ENCODE measurements around the gene JCAD.

Gene JCAD

GRCh38 chr10:30036811-30037210 is 22.6 kb downstream of the JCAD start:
- no peak for DNase-seq (ENCODE audit: low read depth in 1 of 2, low spot score in 1 of 2)
- Histone ChIP-seq H3K4me3 (replicated peaks; ENCODE audit: insufficient read depth, low read length) (no peak overlapping the region), H3K27me3 (ENCODE audit: insufficient read depth, poor library complexity, severe bottlenecking) (no peaks in the 10 kb centered on the region), H3K27ac (replicated peaks) (no peak overlapping the region)
- TF ChIP-seq REST (IDR thresholded peaks at IDR 0.05; ENCODE audit: insufficient replicate concordance, low read depth) (no peak), CTCF (IDR thresholded peaks at IDR 0.05; ENCODE audit: insufficient read depth, low read length) (no peak), POLR2AphosphoS5 (IDR thresholded peaks at IDR 0.05; ENCODE audit: low read depth) (no peak), GABPA (IDR thresholded peaks at IDR 0.05; ENCODE audit: low read depth) (no peak), SPI1 (IDR thresholded peaks at IDR 0.05; ENCODE audit: borderline replicate concordance, low read depth) (no peak)

- no peak for DNase-seq (ENCODE audit: low read depth in 1 of 2, low spot score in 1 of 2)
- no peak overlapping the region for H3K4me3 ChIP-seq (replicated peaks; ENCODE audit: insufficient read depth, low read length)
- TF ChIP-seq POLR2AphosphoS5 (IDR thresholded peaks at IDR 0.05; ENCODE audit: low read depth), result no peak
- no peak for TF ChIP-seq GABPA (IDR thresholded peaks at IDR 0.05; ENCODE audit: low read depth)
- TF ChIP-seq REST (IDR thresholded peaks at IDR 0.05; ENCODE audit: insufficient replicate concordance, low read depth), result no peak
- TF ChIP-seq SPI1 (IDR thresholded peaks at IDR 0.05; ENCODE audit: borderline replicate concordance, low read depth), result no peak
- no peak for TF ChIP-seq CTCF (IDR thresholded peaks at IDR 0.05; ENCODE audit: insufficient read depth, low read length)
- no peaks in the 10 kb centered on the region for H3K27me3 ChIP-seq (ENCODE audit: insufficient read depth, poor library complexity, severe bottlenecking)
- H3K27ac ChIP-seq (replicated peaks), result no peak overlapping the region
Measured at GRCh38 chr10:30036341-30036740, 23.0 kb downstream of the JCAD start.

- Histone ChIP-seq H3K4me3 (replicated peaks; ENCODE audit: insufficient read depth, low read length) (no peak overlapping the region), H3K27ac (replicated peaks) (no peak overlapping the region), H3K27me3 (ENCODE audit: insufficient read depth, poor library complexity, severe bottlenecking) (no peaks in the 10 kb centered on the region)
- TF ChIP-seq CTCF (IDR thresholded peaks at IDR 0.05; ENCODE audit: insufficient read depth, low read length) (no peak), POLR2AphosphoS5 (IDR thresholded peaks at IDR 0.05; ENCODE audit: low read depth) (no peak), SPI1 (IDR thresholded peaks at IDR 0.05; ENCODE audit: borderline replicate concordance, low read depth) (no peak), GABPA (IDR thresholded peaks at IDR 0.05; ENCODE audit: low read depth) (no peak)
- DNase-seq (ENCODE audit: low read depth in 1 of 2, low spot score in 1 of 2), result no peak
Measured at GRCh38 chr10:30034433-30035137, 24.8 kb downstream of the JCAD start.

GRCh38 chr10:30032125-30032524 is 27.3 kb downstream of the JCAD start:
- DNase-seq (ENCODE audit: low read depth in 1 of 2, low spot score in 1 of 2), result no peak
- no peak for TF ChIP-seq SPI1 (IDR thresholded peaks at IDR 0.05; ENCODE audit: borderline replicate concordance, low read depth)
- TF ChIP-seq CTCF (IDR thresholded peaks at IDR 0.05; ENCODE audit: insufficient read depth, low read length), result no peak
- no peak for TF ChIP-seq REST (IDR thresholded peaks at IDR 0.05; ENCODE audit: insufficient replicate concordance, low read depth)
- no peak for TF ChIP-seq GABPA (IDR thresholded peaks at IDR 0.05; ENCODE audit: low read depth)
- no peak for TF ChIP-seq POLR2AphosphoS5 (IDR thresholded peaks at IDR 0.05; ENCODE audit: low read depth)
- H3K27ac ChIP-seq (replicated peaks), result no peak overlapping the region
- H3K4me3 ChIP-seq (replicated peaks; ENCODE audit: insufficient read depth, low read length), result no peak overlapping the region
- H3K27me3 ChIP-seq (ENCODE audit: insufficient read depth, poor library complexity, severe bottlenecking), result no peaks in the 10 kb centered on the region
